HEK293 (cell line): ENCODE measurements around the gene ESR1.

Experiments
- CTCF ChIA-PET: fragments of 350-600 bp; formaldehyde crosslinking; extraction: SDS; loops from one replicate; lab custom pipeline; 2021; ENCODE audit warnings: antibody characterized with exemption; lab: Yijun Ruan, JAX
- POLR2A ChIA-PET: fragments of 300-600 bp; formaldehyde crosslinking; extraction: SDS; loops from one replicate; lab custom pipeline; 2020; ENCODE audit warnings: antibody characterized with exemption, inconsistent platforms; lab: Yijun Ruan, JAX
- H3K27ac ChIP-seq: fragments of 200-500 bp; sonication (Bioruptor generic); 2 replicates; pipeline ENCODE4 v1.5.1; 2014; ENCODE audit warnings: low read depth, low read length, control low read depth, inconsistent platforms; ENCODE audit errors: extremely low read depth
- H3K36me3 ChIP-seq, 2 experiments: fragments of 200-500 bp in 1 of 2; sonication (Bioruptor generic) in 1 of 2; 1 replicate in 1 of 2; 2 replicates in 1 of 2; pipeline ENCODE4 v1.5.1; 2014 to 2017; ENCODE audit warnings: inconsistent platforms in 2 of 2, low read length in 2 of 2; ENCODE audit not compliant: control insufficient read depth in 2 of 2, insufficient read depth in 1 of 2
- H3K4me1 ChIP-seq: fragments of 200-500 bp; sonication (Bioruptor generic); 2 replicates; pipeline ENCODE4 v1.5.1; 2014; ENCODE audit warnings: mild to moderate bottlenecking, low read length, inconsistent platforms; ENCODE audit not compliant: control insufficient read depth, insufficient read depth
- H3K4me3 ChIP-seq: 2 replicates; pipeline ENCODE4 v1.5.1; 2011; ENCODE audit warnings: low read depth, mild to moderate bottlenecking, control low read depth, low read length, moderate library complexity
- H3K9me3 ChIP-seq: fragments of 200-500 bp; sonication (Bioruptor generic); 2 replicates; pipeline ENCODE4 v1.5.1; 2014; ENCODE audit warnings: low read depth, low read length, inconsistent platforms; ENCODE audit not compliant: control insufficient read depth, insufficient read depth
- ELK4 ChIP-seq: IDR thresholded peaks from 2 replicates; pipeline ENCODE4 v1.6.1; 2011; ENCODE audit warnings: mild to moderate bottlenecking, low read depth, low read length, borderline replicate concordance
- HOXA7 ChIP-seq: sonication (generic); formaldehyde crosslinking; IDR thresholded peaks from 2 replicates; pipeline ENCODE4 v1.8.1; 2022; ENCODE audit warnings: missing genetic modification reagents, borderline replicate concordance
- HOXD13 ChIP-seq: sonication (generic); formaldehyde crosslinking; IDR thresholded peaks from 2 replicates; pipeline ENCODE4 v1.8.0; 2022; ENCODE audit warnings: missing genetic modification reagents, borderline replicate concordance
- KLF9 ChIP-seq: fragments of 450-650 bp; formaldehyde crosslinking; IDR thresholded peaks from 2 replicates; pipeline ENCODE4 v1.5.1; 2016; ENCODE audit warnings: missing biosample characterization, missing genetic modification characterization, low read depth
- MEIS1 ChIP-seq: sonication (generic); formaldehyde crosslinking; IDR thresholded peaks from 2 replicates; pipeline ENCODE4 v1.8.1; 2022; ENCODE audit warnings: missing genetic modification reagents, mild to moderate bottlenecking, borderline replicate concordance
- TSHZ1 ChIP-seq: fragments of 450-650 bp; formaldehyde crosslinking; IDR thresholded peaks from 2 replicates; pipeline ENCODE4 v1.5.1; 2016; ENCODE audit warnings: missing biosample characterization, missing genetic modification characterization, borderline replicate concordance
- ZBTB49 ChIP-seq: fragments of 450-650 bp; formaldehyde crosslinking; IDR thresholded peaks from 2 replicates; pipeline ENCODE4 v1.5.1; 2016; ENCODE audit warnings: missing biosample characterization, missing genetic modification characterization, low read depth
- ZFP41 ChIP-seq: fragments of 450-650 bp; formaldehyde crosslinking; IDR thresholded peaks from 2 replicates; pipeline ENCODE4 v1.5.1; 2016; ENCODE audit warnings: missing biosample characterization, missing genetic modification characterization, borderline replicate concordance
- ZNF138 ChIP-seq: fragments of 450-650 bp; formaldehyde crosslinking; IDR thresholded peaks from 2 replicates; pipeline ENCODE4 v1.5.1; 2016; ENCODE audit warnings: missing biosample characterization, missing genetic modification characterization, borderline replicate concordance
- ZNF155 ChIP-seq: fragments of 450-650 bp; formaldehyde crosslinking; IDR thresholded peaks from 2 replicates; pipeline ENCODE4 v1.5.1; 2016; ENCODE audit warnings: missing biosample characterization, missing genetic modification characterization
- ZNF175 ChIP-seq: fragments of 450-650 bp; formaldehyde crosslinking; IDR thresholded peaks from 2 replicates; pipeline ENCODE4 v1.5.1; 2016; ENCODE audit warnings: missing biosample characterization, missing genetic modification characterization
- ZNF223 ChIP-seq: fragments of 450-650 bp; formaldehyde crosslinking; IDR thresholded peaks from 2 replicates; pipeline ENCODE4 v1.5.1; 2016; ENCODE audit warnings: missing biosample characterization, missing genetic modification characterization
- ZNF24 ChIP-seq: fragments of 450-650 bp; formaldehyde crosslinking; IDR thresholded peaks from 2 replicates; pipeline ENCODE4 v1.5.1; 2016; ENCODE audit warnings: missing biosample characterization, missing genetic modification characterization
- ZNF248 ChIP-seq: fragments of 450-650 bp; formaldehyde crosslinking; IDR thresholded peaks from 2 replicates; pipeline ENCODE4 v1.5.1; 2017; ENCODE audit warnings: missing biosample characterization, missing genetic modification characterization
- ZNF366 ChIP-seq: fragments of 450-650 bp; formaldehyde crosslinking; conservative IDR thresholded peaks from 2 replicates; pipeline ENCODE4 v1.5.1; 2016; ENCODE audit warnings: missing biosample characterization, missing genetic modification characterization
- ZNF513 ChIP-seq: fragments of 450-650 bp; IDR thresholded peaks from 2 replicates; pipeline ENCODE4 v1.5.1; 2018; ENCODE audit warnings: missing biosample characterization, missing genetic modification characterization
- ZNF624 ChIP-seq: fragments of 450-650 bp; formaldehyde crosslinking; IDR thresholded peaks from 2 replicates; pipeline ENCODE4 v1.5.1; 2017; ENCODE audit warnings: missing biosample characterization, missing genetic modification characterization
- ZNF768 ChIP-seq: fragments of 450-650 bp; formaldehyde crosslinking; IDR thresholded peaks from 2 replicates; pipeline ENCODE4 v1.5.1; 2018; ENCODE audit warnings: missing biosample characterization, mild to moderate bottlenecking, missing genetic modification characterization
- ZSCAN18 ChIP-seq: fragments of 450-650 bp; formaldehyde crosslinking; IDR thresholded peaks from 2 replicates; pipeline ENCODE4 v1.5.1; 2016; ENCODE audit warnings: missing biosample characterization, missing genetic modification characterization
- ZSCAN23 ChIP-seq: fragments of 450-650 bp; formaldehyde crosslinking; IDR thresholded peaks from 2 replicates; pipeline ENCODE4 v1.5.1; 2016; ENCODE audit warnings: missing biosample characterization, missing genetic modification characterization

Gene ESR1

GRCh38 chr6:151914484-151914883, 107.0 kb downstream of the ESR1 start:
- ChIA-PET CTCF (no interaction called here), POLR2A (no interaction called here)
- Histone ChIP-seq H3K36me3 (no peaks in the 10 kb centered on the region), H3K27ac (no peak overlapping the region), H3K4me1 (no peaks in the 10 kb centered on the region), H3K4me3 (no peak overlapping the region), H3K9me3 (no peaks in the 10 kb centered on the region)
- TF ChIP-seq ZFP41 (tag by site-specific recombination), result no peak

GRCh38 chr6:151916075-151916474, 108.6 kb downstream of the ESR1 start:
- CTCF ChIA-PET, result no interaction called here
- TF ChIP-seq ZNF175 (tag by site-specific recombination) (no peak), ZBTB49 (tag by site-specific recombination) (no peak), ZSCAN18 (no peak), HOXA7 (CRISPR knock-in tag) (no peak), ZNF624 (no peak), ZNF366 (no peak), ZNF155 (no peak), HOXD13 (no peak), ZFP41 (tag by site-specific recombination) (no peak), TSHZ1 (no peak), ZNF768 (no peak), ZNF223 (tag by site-specific recombination) (no peak), MEIS1 (CRISPR knock-in tag) (no peak)
- Histone ChIP-seq H3K36me3 (no peaks in the 10 kb centered on the region), H3K9me3 (no peaks in the 10 kb centered on the region), H3K4me3 (no peak overlapping the region), H3K4me1 (no peaks in the 10 kb centered on the region), H3K27ac (no peak overlapping the region)
- POLR2A ChIA-PET, result no interaction called here

GRCh38 chr6:151916680-151917164, 109.2 kb downstream of the ESR1 start:
- H3K9me3 ChIP-seq, result no peaks in the 10 kb centered on the region
- H3K27ac ChIP-seq, result no peak overlapping the region
- POLR2A ChIA-PET, result no interaction called here
- H3K36me3 ChIP-seq, result no peaks in the 10 kb centered on the region
- H3K4me3 ChIP-seq, result no peak overlapping the region
- CTCF ChIA-PET, result interaction anchor here (0.6 kb wide), 1 partner anchor 34 kb away, joined by 3 read pairs; no protein-coding TSS in a partner anchor
- H3K4me1 ChIP-seq, result no peaks in the 10 kb centered on the region
- TF ChIP-seq HOXD13, result no peak
- no peak for TF ChIP-seq ZNF513 (tag by site-specific recombination)
- no peak for TF ChIP-seq ZNF138 (tag by site-specific recombination)
- no peak for TF ChIP-seq ZNF248 (tag by site-specific recombination)
- TF ChIP-seq ZSCAN23 (tag by site-specific recombination), result no peak
- TF ChIP-seq KLF9, result no peak
- TF ChIP-seq ZNF24 (tag by site-specific recombination), result no peak
- TF ChIP-seq ELK4, result no peak
- no peak for TF ChIP-seq HOXA7 (CRISPR knock-in tag)
